GM10248 (cell line): ENCODE measurements around the gene HID1.
"Not testable (repeated sequence)": the region's sequence is repeated elsewhere in the genome, so short reads cannot be mapped to it uniquely, and the experiment has no call there.

Source experiments
- CTCF ChIA-PET: fragments of 300-600 bp; sonication (Branson Sonifier 250); formaldehyde crosslinking; extraction: SDS; loops from one replicate; lab custom pipeline; 2021; ENCODE audit warnings: antibody characterized with exemption; lab: Yijun Ruan, JAX
- POLR2A ChIA-PET: fragments of 350-650 bp; sonication (Branson Sonifier 250); formaldehyde crosslinking; extraction: SDS; loops from one replicate; lab custom pipeline; 2020; ENCODE audit warnings: antibody characterized with exemption; lab: Yijun Ruan, JAX
- DNase-seq: peaks from one replicate; pipeline ENCODE4 v3.0.0; 2012; ENCODE audit errors: extremely low spot score
- TF ChIP-seq, protein P1 (sequence below): IDR thresholded peaks from 2 replicates; pipeline ENCODE4 v1.5.1; 2012; ENCODE audit warnings: mild to moderate bottlenecking, low read depth; ENCODE audit errors: extremely low read depth, missing control alignments, control extremely low read depth

Gene HID1

DNA sequence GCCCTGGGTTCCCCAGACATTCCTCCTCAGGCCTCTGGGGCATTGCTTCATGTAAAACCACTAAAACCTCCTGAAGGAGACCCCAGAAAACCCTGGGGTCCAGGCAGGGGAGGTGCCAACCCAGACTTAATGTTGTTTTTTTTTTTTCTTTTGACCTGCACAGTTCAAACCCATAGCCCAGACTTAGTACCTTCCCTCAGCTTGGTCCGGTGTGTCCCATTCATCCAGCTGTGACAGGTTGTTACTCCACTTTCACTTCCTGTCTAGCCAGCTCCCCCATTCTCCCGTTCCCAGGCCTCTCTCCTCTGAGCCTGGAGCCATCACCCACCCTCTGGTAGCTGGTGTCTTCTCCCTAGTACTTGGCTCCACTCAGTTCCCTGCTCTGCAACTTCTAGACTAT is 19.7 kb upstream of the HID1 start:
- TF ChIP-seq, protein P1, sequence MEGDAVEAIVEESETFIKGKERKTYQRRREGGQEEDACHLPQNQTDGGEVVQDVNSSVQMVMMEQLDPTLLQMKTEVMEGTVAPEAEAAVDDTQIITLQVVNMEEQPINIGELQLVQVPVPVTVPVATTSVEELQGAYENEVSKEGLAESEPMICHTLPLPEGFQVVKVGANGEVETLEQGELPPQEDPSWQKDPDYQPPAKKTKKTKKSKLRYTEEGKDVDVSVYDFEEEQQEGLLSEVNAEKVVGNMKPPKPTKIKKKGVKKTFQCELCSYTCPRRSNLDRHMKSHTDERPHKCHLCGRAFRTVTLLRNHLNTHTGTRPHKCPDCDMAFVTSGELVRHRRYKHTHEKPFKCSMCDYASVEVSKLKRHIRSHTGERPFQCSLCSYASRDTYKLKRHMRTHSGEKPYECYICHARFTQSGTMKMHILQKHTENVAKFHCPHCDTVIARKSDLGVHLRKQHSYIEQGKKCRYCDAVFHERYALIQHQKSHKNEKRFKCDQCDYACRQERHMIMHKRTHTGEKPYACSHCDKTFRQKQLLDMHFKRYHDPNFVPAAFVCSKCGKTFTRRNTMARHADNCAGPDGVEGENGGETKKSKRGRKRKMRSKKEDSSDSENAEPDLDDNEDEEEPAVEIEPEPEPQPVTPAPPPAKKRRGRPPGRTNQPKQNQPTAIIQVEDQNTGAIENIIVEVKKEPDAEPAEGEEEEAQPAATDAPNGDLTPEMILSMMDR = no peak
- DNase-seq = no peak
- CTCF ChIA-PET = interaction anchor here (1.0 to 7.4 kb wide), 5 partner anchors 18 to 36 kb away, joined by 4 to 47 read pairs (median 5); partner anchors contain the start of gene MRPL58
- POLR2A ChIA-PET = no interaction called here

DNA sequence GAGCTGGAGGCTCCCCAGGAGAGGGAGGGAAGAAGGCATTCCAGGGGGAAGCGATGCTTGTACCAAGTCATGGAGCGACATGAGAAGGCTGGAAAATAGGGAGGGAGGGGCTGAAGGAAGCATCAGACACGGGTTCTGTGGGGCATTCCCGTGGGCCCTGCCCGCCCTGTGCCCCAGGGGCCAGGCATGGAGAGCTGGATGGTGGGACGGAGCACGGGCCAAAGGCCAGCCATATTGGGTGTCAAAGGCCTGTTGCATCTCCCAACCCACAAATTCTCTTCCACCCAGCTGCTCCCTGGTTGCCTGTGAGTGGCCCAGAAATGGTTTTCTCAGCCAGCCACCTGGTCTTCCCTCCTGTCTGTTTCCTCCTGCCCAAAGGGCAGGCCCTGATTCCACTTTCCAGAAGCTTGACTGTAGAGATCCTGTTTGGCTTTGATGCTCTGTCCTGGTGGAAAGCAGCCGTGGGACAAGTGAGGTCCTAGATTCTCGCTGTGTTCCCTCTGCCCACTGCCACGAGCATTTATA is 18.1 kb upstream of the HID1 start:
- POLR2A ChIA-PET = no interaction called here
- CTCF ChIA-PET = interaction anchor here (0.7 to 7.4 kb wide), 4 partner anchors 21 to 69 kb away, joined by 3 to 47 read pairs (median 8); partner anchors contain the start of gene MRPL58
- no peak for DNase-seq
- TF ChIP-seq, protein P1 = no peak

DNA sequence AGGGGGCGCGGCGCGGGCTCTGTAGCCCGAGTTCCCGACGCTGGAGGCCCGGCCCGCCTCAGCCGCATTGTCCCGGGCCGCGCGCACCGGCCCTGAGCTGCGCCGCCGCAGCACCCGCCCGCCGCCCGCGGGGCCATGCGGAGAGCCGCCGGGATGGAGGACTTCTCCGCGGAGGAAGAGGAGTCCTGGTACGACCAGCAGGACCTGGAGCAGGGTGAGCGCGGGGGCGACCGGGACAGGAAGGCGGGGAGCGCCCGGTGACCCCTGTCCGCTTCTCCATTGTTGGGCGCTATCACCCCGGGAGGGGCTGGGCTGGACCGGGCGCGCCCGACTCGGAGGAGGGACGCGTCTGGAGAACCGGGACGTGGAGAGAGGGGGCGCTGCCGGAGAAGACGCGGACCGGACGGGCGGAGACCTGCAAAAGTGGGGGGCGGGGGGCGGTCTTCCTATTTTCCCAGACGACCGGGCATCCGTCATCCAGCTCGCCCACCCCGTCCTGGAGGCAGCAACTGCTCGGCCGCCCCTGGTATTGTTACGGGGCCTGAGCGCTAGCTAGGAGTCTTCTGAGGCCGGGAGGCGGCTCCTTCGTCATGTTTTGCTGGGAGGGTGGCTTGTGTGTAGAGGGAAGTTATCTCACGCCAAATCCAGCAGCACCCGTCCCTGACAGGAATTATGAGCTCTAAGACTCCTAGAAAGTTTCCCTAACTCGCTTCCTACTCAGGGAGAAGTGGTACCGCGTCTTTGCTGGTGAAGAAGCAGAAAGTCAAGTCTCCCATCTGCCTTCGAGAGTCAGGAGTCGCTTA is 15.6 kb upstream of the HID1 start:
- ChIA-PET POLR2A (no interaction called here), CTCF (interaction anchor here (0.9 to 7.4 kb wide), 15 partner anchors 10 to 238 kb away, joined by 3 to 47 read pairs (median 4); partner anchors contain the start of gene MRPL58)
- no peak for DNase-seq
- TF ChIP-seq, protein P1 = no peak

GRCh38 chr17:74987418-74987908 is 14.9 kb upstream of the HID1 start, which contains the start of gene CDR2L:
TSS of gene CDR2L (plus strand) at chr17:74987632. CDS start at chr17:74988044, 412 bp downstream.
- peak; percentile 94 for DNase-seq
- ChIA-PET CTCF (interaction anchor here (0.6 to 7.4 kb wide), 12 partner anchors 9 to 238 kb away, joined by 3 to 47 read pairs (median 4); no protein-coding TSS in a partner anchor), POLR2A (no interaction called here)
- TF ChIP-seq, protein P1 = no peak

- DNase-seq = no peak
- ChIA-PET POLR2A (no interaction called here), CTCF (interaction anchor here (1.1 to 1.8 kb wide), 3 partner anchors 25 to 216 kb away, joined by 4 to 9 read pairs (median 5); no protein-coding TSS in a partner anchor)
- TF ChIP-seq, protein P1 = no peak
Measured at GRCh38 chr17:74986206-74986576, 13.6 kb upstream of the HID1 start.

- POLR2A ChIA-PET, DNase-seq: not testable (repeated sequence)
- CTCF ChIA-PET = interaction anchor here (0.7 to 1.9 kb wide), 5 partner anchors 12 to 219 kb away, joined by 3 to 15 read pairs (median 3); partner anchors contain the start of gene MRPL58
Measured at GRCh38 chr17:74982663-74983313, 10.2 kb upstream of the HID1 start.
